Effector memory CD4-positive, alpha-beta T cell (primary cell): ENCODE results near the gene RYR3.

Experiments used
- DNase-seq, 3 donors: peaks; one replicate each; pipeline ENCODE4 v3.0.0-alpha.2; 2020
- H3K27ac ChIP-seq: 2 replicates; pipeline ENCODE4 v1.7.0; 2013; ENCODE audit warnings: mild to moderate bottlenecking, low read length, moderate library complexity; ENCODE audit not compliant: insufficient read depth, poor library complexity, severe bottlenecking
- H3K27me3 ChIP-seq: replicated peaks from 2 replicates; pipeline ENCODE4 v1.7.0; 2013; ENCODE audit warnings: mild to moderate bottlenecking, low read length; ENCODE audit not compliant: insufficient read depth, control insufficient read depth, poor library complexity, severe bottlenecking
- H3K36me3 ChIP-seq: 2 replicates; pipeline ENCODE4 v1.7.0; 2013; ENCODE audit warnings: mild to moderate bottlenecking, low read length, moderate library complexity; ENCODE audit not compliant: control insufficient read depth, insufficient read depth
- H3K4me1 ChIP-seq: 2 replicates; pipeline ENCODE4 v1.7.0; 2013; ENCODE audit warnings: low read length, mild to moderate bottlenecking; ENCODE audit not compliant: control insufficient read depth, insufficient read depth, poor library complexity, severe bottlenecking
- H3K4me3 ChIP-seq: 2 replicates; pipeline ENCODE4 v1.7.0; 2013; ENCODE audit warnings: low read length, low read depth, mild to moderate bottlenecking; ENCODE audit not compliant: insufficient read depth, poor library complexity, severe bottlenecking
- H3K9me3 ChIP-seq: 2 replicates; pipeline ENCODE4 v1.7.0; 2013; ENCODE audit warnings: mild to moderate bottlenecking, low read length, moderate library complexity; ENCODE audit not compliant: control insufficient read depth

RYR3 gene

GRCh38 chr15:33826201-33826600 lies 515.4 kb downstream of the RYR3 start:
- H3K36me3 ChIP-seq, result no peaks in the 10 kb centered on the region
- H3K4me3 ChIP-seq, result no peak overlapping the region
- no peak overlapping the region for H3K27ac ChIP-seq
- no peaks in the 10 kb centered on the region for H3K27me3 ChIP-seq
- no peaks in the 10 kb centered on the region for H3K4me1 ChIP-seq
- H3K9me3 ChIP-seq, result no peaks in the 10 kb centered on the region
- DNase-seq, result no peak

GRCh38 chr15:33830351-33830750 lies 519.6 kb downstream of the RYR3 start:
- Histone ChIP-seq H3K27ac (no peak overlapping the region), H3K27me3 (no peaks in the 10 kb centered on the region), H3K9me3 (no peaks in the 10 kb centered on the region), H3K4me1 (no peaks in the 10 kb centered on the region), H3K4me3 (no peak overlapping the region), H3K36me3 (no peaks in the 10 kb centered on the region)
- DNase-seq, result no peak

GRCh38 chr15:33831646-33832045 lies 520.9 kb downstream of the RYR3 start:
- Histone ChIP-seq H3K4me3 (no peak overlapping the region), H3K36me3 (no peaks in the 10 kb centered on the region), H3K27me3 (no peaks in the 10 kb centered on the region), H3K9me3 (no peaks in the 10 kb centered on the region), H3K4me1 (no peaks in the 10 kb centered on the region), H3K27ac (no peak overlapping the region)
- no peak for DNase-seq

- H3K27ac ChIP-seq, result no peak overlapping the region
- H3K4me1 ChIP-seq, result no peaks in the 10 kb centered on the region
- H3K4me3 ChIP-seq, result no peak overlapping the region
- no peaks in the 10 kb centered on the region for H3K36me3 ChIP-seq
- H3K27me3 ChIP-seq, result no peaks in the 10 kb centered on the region
- no peak for DNase-seq
- H3K9me3 ChIP-seq, result no peaks in the 10 kb centered on the region
Observed at GRCh38 chr15:33834892-33835743, 524.4 kb downstream of the RYR3 start.

GRCh38 chr15:33837294-33837693 lies 526.5 kb downstream of the RYR3 start:
- DNase-seq, result no peak
- Histone ChIP-seq H3K36me3 (no peaks in the 10 kb centered on the region), H3K4me1 (no peaks in the 10 kb centered on the region), H3K27ac (no peak overlapping the region), H3K4me3 (no peak overlapping the region), H3K9me3 (no peaks in the 10 kb centered on the region), H3K27me3 (no peaks in the 10 kb centered on the region)

GRCh38 chr15:33839540-33839939 lies 528.8 kb downstream of the RYR3 start:
- Histone ChIP-seq H3K4me1 (no peaks in the 10 kb centered on the region), H3K4me3 (no peak overlapping the region), H3K27ac (no peak overlapping the region), H3K27me3 (no peaks in the 10 kb centered on the region), H3K9me3 (no peaks in the 10 kb centered on the region), H3K36me3 (no peaks in the 10 kb centered on the region)
- no peak for DNase-seq

GRCh38 chr15:33840615-33841014 lies 529.8 kb downstream of the RYR3 start:
- Histone ChIP-seq H3K4me3 (no peak overlapping the region), H3K4me1 (no peaks in the 10 kb centered on the region), H3K36me3 (no peaks in the 10 kb centered on the region), H3K27me3 (no peaks in the 10 kb centered on the region), H3K27ac (no peak overlapping the region), H3K9me3 (no peaks in the 10 kb centered on the region)
- DNase-seq, result no peak

GRCh38 chr15:33844186-33844585 lies 533.4 kb downstream of the RYR3 start:
- no peaks in the 10 kb centered on the region for H3K27me3 ChIP-seq
- H3K27ac ChIP-seq, result no peak overlapping the region
- no peaks in the 10 kb centered on the region for H3K4me1 ChIP-seq
- no peak overlapping the region for H3K4me3 ChIP-seq
- no peaks in the 10 kb centered on the region for H3K36me3 ChIP-seq
- H3K9me3 ChIP-seq, result no peaks in the 10 kb centered on the region
- no peak for DNase-seq

- Histone ChIP-seq H3K36me3 (no peaks in the 10 kb centered on the region), H3K9me3 (no peaks in the 10 kb centered on the region), H3K27ac (no peak overlapping the region), H3K27me3 (no peaks in the 10 kb centered on the region), H3K4me3 (no peak overlapping the region), H3K4me1 (no peaks in the 10 kb centered on the region)
- no peak for DNase-seq
Observed at GRCh38 chr15:33844597-33844996, 533.8 kb downstream of the RYR3 start.

GRCh38 chr15:33846142-33846541 lies 535.4 kb downstream of the RYR3 start:
- no peak overlapping the region for H3K4me3 ChIP-seq
- no peaks in the 10 kb centered on the region for H3K27me3 ChIP-seq
- no peaks in the 10 kb centered on the region for H3K9me3 ChIP-seq
- H3K27ac ChIP-seq, result no peak overlapping the region
- no peaks in the 10 kb centered on the region for H3K4me1 ChIP-seq
- no peaks in the 10 kb centered on the region for H3K36me3 ChIP-seq
- no peak for DNase-seq
